Measurements from ENCODE around the gene WRAP53. TPM values are rescaled to one million over a fixed set of nuclear protein-coding genes. Genes with fewer than 3 reads are reported as not detected.

Gene WRAP53
- total RNA-seq: 10 to 100 TPM; 12.5 to 13.4 TPM

DNA sequence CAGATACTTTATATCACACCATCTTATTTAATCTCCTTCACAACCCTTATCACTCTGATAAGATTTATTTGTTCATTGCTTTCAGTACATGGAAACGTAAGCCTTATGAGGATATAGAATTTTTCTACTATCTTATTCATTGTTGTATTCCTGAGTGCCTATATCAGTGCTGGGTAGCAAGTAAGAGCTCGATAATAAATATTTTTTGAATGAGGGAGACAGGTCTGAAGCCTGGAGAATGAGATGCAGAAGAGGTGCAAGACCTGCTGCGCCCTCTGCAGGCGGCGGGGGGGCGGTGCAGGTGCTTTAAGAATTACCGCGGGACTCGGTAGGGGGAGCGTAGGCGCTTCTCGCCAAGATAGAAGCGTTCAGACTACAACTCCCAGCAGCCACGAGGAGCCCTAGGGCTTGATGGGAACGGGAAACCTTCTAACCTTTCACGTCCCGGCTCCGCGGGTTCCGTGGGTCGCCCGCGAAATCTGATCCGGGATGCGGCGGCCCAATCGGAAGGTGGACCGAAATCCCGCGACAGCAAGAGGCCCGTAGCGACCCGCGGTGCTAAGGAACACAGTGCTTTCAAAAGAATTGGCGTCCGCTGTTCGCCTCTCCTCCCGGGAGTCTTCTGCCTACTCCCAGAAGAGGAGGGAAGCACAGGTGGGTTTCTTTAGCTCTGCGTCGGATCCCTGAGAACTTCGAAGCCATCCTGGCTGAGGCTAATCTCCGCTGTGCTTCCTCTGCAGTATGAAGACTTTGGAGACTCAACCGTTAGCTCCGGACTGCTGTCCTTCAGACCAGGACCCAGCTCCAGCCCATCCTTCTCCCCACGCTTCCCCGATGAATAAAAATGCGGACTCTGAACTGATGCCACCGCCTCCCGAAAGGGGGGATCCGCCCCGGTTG lies at the start of gene WRAP53:
WRAP53 (plus strand) TSS at position 570 of the 900 bp plus-strand sequence; CDS start at position 742, 172 bp downstream.

DNA sequence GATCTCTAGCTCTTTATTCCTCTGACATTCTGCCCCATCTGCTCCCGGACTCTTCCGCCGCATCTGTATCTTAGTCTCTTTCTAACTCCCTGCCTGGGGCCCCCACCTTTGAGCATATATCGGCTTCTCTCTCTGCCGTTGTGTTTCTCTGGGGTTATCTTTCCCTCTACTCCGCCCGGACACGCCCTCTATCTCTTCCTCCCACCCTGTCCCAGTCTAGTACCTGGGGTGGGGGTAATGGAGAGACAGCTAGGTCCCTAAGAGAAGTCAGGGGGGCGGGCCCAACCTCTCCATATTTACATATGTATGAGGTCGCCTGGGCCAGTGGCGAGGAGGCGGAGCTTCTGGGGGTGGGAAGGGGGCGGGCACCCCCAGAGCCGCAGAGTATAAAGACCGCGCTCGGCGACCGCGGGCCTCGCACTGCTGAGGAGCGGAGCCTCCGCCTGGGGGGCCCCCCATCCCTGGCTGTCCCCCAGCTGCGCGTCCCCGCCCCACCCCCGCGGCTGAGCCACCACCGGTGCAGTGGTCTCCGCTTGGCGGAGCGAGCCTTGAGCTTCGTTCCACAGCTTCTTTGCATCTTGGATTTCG lies 37.7 kb upstream of the WRAP53 start, which contains the start of gene ATP1B2:
ATP1B2 (plus strand) TSS at position 418 of the 588 bp plus-strand sequence. CDS start 593 bp downstream, outside the sequence.

DNA sequence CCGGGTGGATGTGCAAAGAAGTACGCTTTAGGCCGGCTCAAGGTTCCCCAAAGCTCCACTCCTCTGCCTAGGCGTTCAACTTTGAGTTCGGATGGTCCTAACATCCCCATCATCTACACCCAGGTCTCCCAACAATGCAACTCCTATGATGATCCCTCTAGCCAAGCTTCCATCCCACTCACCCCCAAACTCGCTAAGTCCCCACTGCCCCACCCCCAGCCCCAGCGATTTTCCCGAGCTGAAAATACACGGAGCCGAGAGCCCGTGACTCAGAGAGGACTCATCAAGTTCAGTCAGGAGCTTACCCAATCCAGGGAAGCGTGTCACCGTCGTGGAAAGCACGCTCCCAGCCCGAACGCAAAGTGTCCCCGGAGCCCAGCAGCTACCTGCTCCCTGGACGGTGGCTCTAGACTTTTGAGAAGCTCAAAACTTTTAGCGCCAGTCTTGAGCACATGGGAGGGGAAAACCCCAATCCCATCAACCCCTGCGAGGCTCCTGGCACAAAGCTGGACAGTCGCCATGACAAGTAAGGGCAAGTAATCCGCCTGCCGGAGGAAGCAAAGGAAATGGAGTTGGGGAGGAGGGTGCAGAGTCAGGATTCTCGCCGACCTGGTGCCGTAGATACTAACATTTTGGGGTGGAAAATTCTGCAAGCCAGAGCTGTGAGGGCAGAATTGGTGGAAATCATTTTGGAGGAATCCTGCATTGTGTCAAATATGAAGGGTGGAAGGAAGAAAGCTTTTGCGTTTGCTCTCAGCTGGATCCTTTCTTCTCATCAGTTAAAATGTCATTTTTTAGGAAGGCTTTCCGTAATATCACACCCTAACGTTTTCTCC lies 987 bp upstream of the WRAP53 start, which contains the start of gene TP53:
TP53 (minus strand) TSS at position 419 of the 836 bp plus-strand sequence. CDS start 10,896 bp downstream, outside the sequence.

DNA sequence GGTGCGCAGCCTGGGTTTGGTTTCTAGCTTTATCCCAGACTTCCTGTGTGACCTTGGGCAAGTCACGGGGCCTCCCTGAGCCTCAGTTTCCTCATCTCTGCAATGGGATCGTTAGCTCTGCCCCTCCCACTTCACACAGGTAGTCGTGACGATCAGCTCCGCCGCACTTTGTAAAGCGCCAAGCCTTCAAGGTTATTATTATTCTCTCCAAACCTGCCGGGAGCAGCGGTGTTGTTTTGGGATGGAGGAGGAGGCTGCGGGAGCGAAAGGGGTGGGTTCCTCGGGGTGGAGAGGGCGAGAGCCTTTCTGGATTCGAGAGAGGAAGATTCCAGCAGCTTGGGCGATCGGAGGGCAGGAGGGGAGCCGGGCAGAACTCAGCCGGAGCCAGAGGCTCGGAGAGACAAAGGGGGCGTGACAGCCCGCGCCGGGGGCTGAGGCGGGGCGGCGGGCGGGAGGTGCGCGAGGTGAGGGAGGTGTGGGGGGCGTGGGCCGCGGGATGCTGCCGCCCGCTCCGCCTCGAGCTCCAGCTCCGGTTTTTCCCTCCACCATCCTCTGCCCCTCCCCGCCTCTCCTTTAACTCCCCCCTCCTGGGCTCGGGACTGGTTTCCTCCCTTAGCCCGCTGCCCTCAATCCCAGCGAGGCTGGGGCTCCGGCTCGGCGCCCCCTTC lies 16.5 kb downstream of the WRAP53 start, which contains the start of gene EFNB3:
EFNB3 (plus strand) TSS at position 602 of the 668 bp plus-strand sequence. CDS start 397 bp downstream, outside the sequence.

DNA sequence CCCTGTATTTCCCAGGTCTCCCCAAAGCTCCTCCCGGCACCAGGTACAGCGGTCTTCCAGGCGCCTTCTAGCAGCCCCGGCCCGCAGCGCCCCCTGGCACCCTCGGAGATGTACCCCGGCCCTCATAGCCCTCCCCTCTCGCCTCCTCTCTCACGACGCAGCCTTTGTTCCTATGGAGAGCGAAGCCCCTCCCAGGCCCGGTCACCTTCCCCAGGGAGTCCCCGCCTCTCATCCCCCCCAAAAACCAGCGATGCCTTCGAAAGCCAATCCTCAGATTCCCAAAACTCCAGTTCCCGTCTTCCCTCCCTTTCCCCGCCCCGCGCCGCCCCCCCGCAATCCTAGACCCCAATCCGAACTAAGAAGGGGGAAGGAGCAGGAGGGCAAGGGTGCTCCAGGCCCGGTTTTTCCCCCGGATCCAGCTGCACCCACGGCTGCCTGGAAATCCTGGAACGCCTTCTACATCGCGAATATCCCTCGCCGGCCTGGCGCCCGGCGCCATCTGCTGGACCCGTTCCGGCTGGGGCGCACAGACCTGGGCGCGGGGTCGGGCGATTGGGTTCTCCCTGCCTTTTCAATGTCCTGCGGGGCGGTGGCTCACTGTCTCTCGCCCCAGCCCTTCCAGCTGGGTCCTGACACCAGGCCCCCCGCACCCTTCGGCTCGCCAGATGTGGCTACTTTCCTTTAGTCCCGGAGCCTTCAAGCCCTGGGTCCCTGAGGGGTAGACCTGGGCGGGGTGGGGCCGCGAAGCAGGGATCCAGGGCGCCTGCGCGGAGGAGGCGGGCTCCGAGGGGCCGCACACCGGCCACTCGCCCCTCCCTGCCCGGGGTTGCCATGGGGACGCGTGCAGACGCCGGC lies 28.9 kb downstream of the WRAP53 start, which contains the start of gene DNAH2:
DNAH2 (plus strand) TSS at position 844 of the 855 bp plus-strand sequence. CDS start 1,991 bp downstream, outside the sequence.

Other genes with a start within 250 kb of the WRAP53 start
- 10 to 100 TPM; 21.3 to 21.6 TPM for gene FGF11, start 249.0 kb upstream of the WRAP53 start, total RNA-seq
- 10 to 100 TPM; 15.3 to 19.0 TPM for gene CHRNB1, start 243.4 kb upstream of the WRAP53 start, total RNA-seq
- gene ZBTB4, start 208.8 kb upstream of the WRAP53 start, total RNA-seq: 10 to 100 TPM; 29.0 to 29.5 TPM
- gene SLC35G6, start 207.0 kb upstream of the WRAP53 start, total RNA-seq: not detected
- gene POLR2A, start 204.1 kb upstream of the WRAP53 start, total RNA-seq: 100 to 1,000 TPM; 174 to 175 TPM
- 100 to 1,000 TPM; 100 to 103 TPM for gene TNFSF12, start 139.4 kb upstream of the WRAP53 start, total RNA-seq
- gene TNFSF13, start 129.7 kb upstream of the WRAP53 start, total RNA-seq: 1 to 10 TPM; 7.2 to 7.4 TPM
- 10 to 100 TPM; 37.6 to 42.1 TPM for gene SENP3, start 126.6 kb upstream of the WRAP53 start, total RNA-seq
- 10 to 100 TPM in 1 of 2 experiments, 1 to 10 TPM in 1; 9.8 to 10.3 TPM for gene CD68, start 108.8 kb upstream of the WRAP53 start, total RNA-seq
- gene MPDU1, start 104.6 kb upstream of the WRAP53 start, total RNA-seq: 10 to 100 TPM; 52.8 to 56.0 TPM
- under 1 TPM; 0.17 to 0.38 TPM for gene SOX15, start 98.4 kb upstream of the WRAP53 start, total RNA-seq
- 10 to 100 TPM; 29.3 to 32.6 TPM for gene FXR2, start 73.6 kb upstream of the WRAP53 start, total RNA-seq
- 10 to 100 TPM; 32.7 to 38.7 TPM for gene SAT2, start 60.7 kb upstream of the WRAP53 start, total RNA-seq
- gene SHBG, start 58.3 kb upstream of the WRAP53 start, total RNA-seq: not detected
- gene ATP1B2, start 37.6 kb upstream of the WRAP53 start, total RNA-seq: under 1 TPM; 0.17 to 0.18 TPM
- 100 to 1,000 TPM; 147 to 148 TPM for gene TP53, start 987 bp upstream of the WRAP53 start, total RNA-seq
- gene EFNB3, start 16.7 kb downstream of the WRAP53 start, total RNA-seq: not detected
- not detected for gene DNAH2, start 29.3 kb downstream of the WRAP53 start, total RNA-seq
- gene KDM6B, start 145.7 kb downstream of the WRAP53 start, total RNA-seq: 10 to 100 TPM; 20.5 to 21.6 TPM
- 1 to 10 TPM in 1 of 2 experiments, under 1 TPM in 1; 0.82 to 1.4 TPM for gene TMEM88, start 166.6 kb downstream of the WRAP53 start, total RNA-seq
- 10 to 100 TPM; 54.3 to 54.5 TPM for gene NAA38, start 169.1 kb downstream of the WRAP53 start, total RNA-seq
- 1 to 10 TPM; 6.7 to 7.4 TPM for gene CYB5D1, start 169.5 kb downstream of the WRAP53 start, total RNA-seq
- 100 to 1,000 TPM; 182 to 203 TPM for gene CHD3, start 200.3 kb downstream of the WRAP53 start, total RNA-seq
- gene RNF227, start 227.8 kb downstream of the WRAP53 start, total RNA-seq: 1 to 10 TPM; 5.6 to 7.0 TPM
- gene KCNAB3, start 241.4 kb downstream of the WRAP53 start, total RNA-seq: 10 to 100 TPM; 11.0 to 11.4 TPM
- 100 to 1,000 TPM; 215 to 242 TPM for gene TRAPPC1, start 243.5 kb downstream of the WRAP53 start, total RNA-seq
- gene CNTROB, start 243.7 kb downstream of the WRAP53 start, total RNA-seq: 10 to 100 TPM; 54.9 to 55.2 TPM